Stimulated activated CD4-positive, alpha-beta T cell treated with anti-CD3 and anti-CD28 coated beads, Interleukin-1b, Interleukin-23, amount 100 ng/mL, for 24 hours (primary cell): ENCODE measurements around the gene SCG5.

Experiments
- DNase-seq, 4 experiments: peaks; one replicate each; pipeline ENCODE4 v3.0.0-alpha.2; 2020; ENCODE audit warnings: low read depth in 4 of 4, low spot score in 1 of 4

Gene SCG5

GRCh38 chr15:32721596-32721995, 80.1 kb downstream of the SCG5 start:
- no peak for DNase-seq

- no peak for DNase-seq
Observed at GRCh38 chr15:32722136-32722535, 80.6 kb downstream of the SCG5 start.

- DNase-seq = no peak
Observed at GRCh38 chr15:32723171-32723948, 81.8 kb downstream of the SCG5 start.

GRCh38 chr15:32729700-32730395, 88.3 kb downstream of the SCG5 start:
- DNase-seq = no peak

GRCh38 chr15:32730677-32731654, 89.5 kb downstream of the SCG5 start:
- no peak for DNase-seq

GRCh38 chr15:32732574-32733157, 91.2 kb downstream of the SCG5 start:
- no peak for DNase-seq

- no peak for DNase-seq
Observed at GRCh38 chr15:32733281-32733680, 91.8 kb downstream of the SCG5 start.

- DNase-seq = no peak
Observed at GRCh38 chr15:32735989-32736700, 94.6 kb downstream of the SCG5 start.

- DNase-seq = no peak
Observed at GRCh38 chr15:32736701-32737061, 95.2 kb downstream of the SCG5 start.

GRCh38 chr15:32737304-32737703, 95.8 kb downstream of the SCG5 start:
- DNase-seq = no peak

GRCh38 chr15:32738666-32739065, 97.2 kb downstream of the SCG5 start:
- DNase-seq = no peak

GRCh38 chr15:32739522-32740063, 98.1 kb downstream of the SCG5 start:
- no peak for DNase-seq

GRCh38 chr15:32743411-32744140, 102.1 kb downstream of the SCG5 start:
- no peak for DNase-seq

- no peak for DNase-seq
Observed at GRCh38 chr15:32746116-32746857, 104.8 kb downstream of the SCG5 start.
